Prostate gland (tissue), 2 donors: ENCODE measurements around the gene DDOST. TPM values are rescaled to one million over a fixed set of nuclear protein-coding genes. Genes with fewer than 3 reads are reported as not detected.
"Not testable (repeated sequence)": the region's sequence is repeated elsewhere in the genome, so short reads cannot be mapped to it uniquely, and the experiment has no call there.

ENCODE experiments used
- DNase-seq: peaks from one replicate; pipeline ENCODE4 v3.0.0-alpha.2; 2019; ENCODE audit warnings: low spot score
- H3K27ac ChIP-seq, 2 donors: fragments of 200-600 bp; sonication (generic); 2 replicates each; pipeline ENCODE4 v1.5.1; 2017 to 2019
- H3K27me3 ChIP-seq: fragments of 200-600 bp; sonication (generic); replicated peaks from 2 replicates; pipeline ENCODE4 v1.5.1; 2019; ENCODE audit not compliant: insufficient read depth
- H3K36me3 ChIP-seq, 2 donors: fragments of 200-600 bp; sonication (generic); 1 replicate in 1 of 2; 2 replicates in 1 of 2; pipeline versions ENCODE4 v1.5.1 to v1.8.1; 2017 to 2019
- H3K4me1 ChIP-seq: fragments of 200-600 bp; sonication (generic); replicated peaks from 2 replicates; pipeline ENCODE4 v1.5.1; 2019
- H3K4me3 ChIP-seq, 2 donors: fragments of 200-600 bp; sonication (generic); 2 replicates each; pipeline ENCODE4 v1.5.1; 2017 to 2019
- H3K9me3 ChIP-seq: fragments of 200-600 bp; sonication (generic); 2 replicates; pipeline ENCODE4 v1.5.1; 2017
- POLR2A ChIP-seq: fragments of 450-650 bp; IDR thresholded peaks from one replicate; pipeline ENCODE4 v1.6.1; 2016; ENCODE audit warnings: antibody characterized with exemption, mild to moderate bottlenecking
- POLR2AphosphoS5 ChIP-seq: sonication (generic); formaldehyde crosslinking; IDR thresholded peaks from one replicate; pipeline ENCODE4 v1.6.1; 2017; ENCODE audit warnings: antibody characterized with exemption
- WGBS: methylation state at CpG from one replicate; pipeline ENCODE4 v1.1.5; 2018; 5-methylcytosine and 5-hydroxymethylcytosine counted together
- intact Hi-C: fragments of 100-400 bp; cut with DNase I; formaldehyde crosslinking; loops from one replicate; pipeline ENCODE4 v1.14.2; 2022
- total RNA-seq, 2 donors: library from RNA; depleted of rRNA; stranded (reverse); fragments of >200 nt; gene quantifications; one replicate each; pipeline ENCODE4 v1.1.0, GENCODE V29; 2016
- TF ChIP-seq, protein P1 (sequence below), 4 experiments: fragments of 200-600 bp in 2 of 4; fragments of 450-650 bp in 2 of 4; sonication (generic) in 2 of 4; IDR thresholded peaks; 1 replicate in 3 of 4; 2 replicates in 1 of 4; pipeline ENCODE4 v1.5.1; 2016 to 2019; ENCODE audit warnings: antibody characterized with exemption in 4 of 4, mild to moderate bottlenecking in 2 of 4, moderate library complexity in 2 of 4

The DDOST gene
- total RNA-seq, 2 donors from 2014 or later: 223 to 264 TPM

- no peaks in the 10 kb centered on the region for H3K9me3 ChIP-seq
- 75% methylated on average over 24 of the region's 24 CpGs for WGBS
- intact Hi-C loops: no loop called here
- no peak for DNase-seq
- H3K36me3 ChIP-seq: no peaks in the 10 kb centered on the region
- TF ChIP-seq, protein P1, sequence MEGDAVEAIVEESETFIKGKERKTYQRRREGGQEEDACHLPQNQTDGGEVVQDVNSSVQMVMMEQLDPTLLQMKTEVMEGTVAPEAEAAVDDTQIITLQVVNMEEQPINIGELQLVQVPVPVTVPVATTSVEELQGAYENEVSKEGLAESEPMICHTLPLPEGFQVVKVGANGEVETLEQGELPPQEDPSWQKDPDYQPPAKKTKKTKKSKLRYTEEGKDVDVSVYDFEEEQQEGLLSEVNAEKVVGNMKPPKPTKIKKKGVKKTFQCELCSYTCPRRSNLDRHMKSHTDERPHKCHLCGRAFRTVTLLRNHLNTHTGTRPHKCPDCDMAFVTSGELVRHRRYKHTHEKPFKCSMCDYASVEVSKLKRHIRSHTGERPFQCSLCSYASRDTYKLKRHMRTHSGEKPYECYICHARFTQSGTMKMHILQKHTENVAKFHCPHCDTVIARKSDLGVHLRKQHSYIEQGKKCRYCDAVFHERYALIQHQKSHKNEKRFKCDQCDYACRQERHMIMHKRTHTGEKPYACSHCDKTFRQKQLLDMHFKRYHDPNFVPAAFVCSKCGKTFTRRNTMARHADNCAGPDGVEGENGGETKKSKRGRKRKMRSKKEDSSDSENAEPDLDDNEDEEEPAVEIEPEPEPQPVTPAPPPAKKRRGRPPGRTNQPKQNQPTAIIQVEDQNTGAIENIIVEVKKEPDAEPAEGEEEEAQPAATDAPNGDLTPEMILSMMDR (IDR thresholded peaks at IDR 0.05): no peak
- TF ChIP-seq POLR2AphosphoS5 (no peak), POLR2A (no peak)
- no peaks in the 10 kb centered on the region for H3K4me1 ChIP-seq
- no peaks in the 10 kb centered on the region for H3K27me3 ChIP-seq
- no peak overlapping the region for H3K4me3 ChIP-seq
- H3K27ac ChIP-seq: no peak overlapping the region
These were observed 21.5 kb upstream of the DDOST start for GRCh38 chr1:20682571-20683236.

DNA sequence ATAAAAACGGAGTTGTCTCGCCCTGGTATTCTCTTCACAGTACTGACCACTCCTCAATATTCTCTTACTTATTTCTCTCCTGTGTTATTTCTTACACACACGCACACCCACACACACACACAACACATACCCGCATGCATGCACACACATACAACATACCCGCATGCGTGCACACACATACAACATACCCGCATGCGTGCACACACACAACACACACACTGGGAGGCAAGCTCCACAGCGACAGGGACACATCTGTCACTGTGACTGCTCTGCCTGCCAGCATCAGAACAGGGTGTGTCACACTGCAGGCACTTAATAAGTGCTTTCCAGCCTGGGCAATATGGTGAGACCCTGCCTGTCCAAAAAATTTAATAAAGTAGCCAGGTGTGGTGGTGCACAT is 20.8 kb upstream of the DDOST start:
- H3K27me3 ChIP-seq: no peaks in the 10 kb centered on the region
- H3K36me3 ChIP-seq: no peaks in the 10 kb centered on the region
- no peak overlapping the region for H3K4me3 ChIP-seq
- TF ChIP-seq POLR2AphosphoS5 (no peak), POLR2A (no peak)
- TF ChIP-seq, protein P1 (IDR thresholded peaks at IDR 0.05): no peak
- no peaks in the 10 kb centered on the region for H3K9me3 ChIP-seq
- no peak overlapping the region for H3K27ac ChIP-seq
- 92% methylated on average over 9 of the region's 9 CpGs for WGBS
- no peaks in the 10 kb centered on the region for H3K4me1 ChIP-seq
- intact Hi-C loops: no loop called here
- DNase-seq: no peak

DNA sequence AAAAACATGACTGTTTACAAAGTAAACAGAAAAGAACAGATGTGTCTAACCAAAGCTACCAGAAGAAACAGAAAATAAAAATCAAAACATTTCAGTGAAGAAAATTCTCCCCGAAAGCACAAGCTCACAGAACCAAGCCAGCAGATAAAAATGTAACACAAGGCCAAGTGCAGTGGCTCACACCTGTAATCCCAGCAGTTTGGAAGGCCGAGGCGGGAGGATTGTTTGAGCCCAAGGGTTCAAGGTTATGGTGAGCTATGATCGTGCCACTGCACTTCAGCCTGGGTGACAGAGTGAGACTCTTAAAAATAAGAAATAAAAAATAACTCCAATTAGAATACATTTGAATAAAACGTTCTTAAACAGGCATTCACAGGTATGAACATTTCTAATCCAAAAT is 19.1 kb upstream of the DDOST start:
- DNase-seq: no peak
- TF ChIP-seq, protein P1 (IDR thresholded peaks at IDR 0.05): no peak
- no peak for TF ChIP-seq POLR2AphosphoS5
- no peak for TF ChIP-seq POLR2A
- intact Hi-C loops: no loop called here
- H3K4me1 ChIP-seq: no peaks in the 10 kb centered on the region
- H3K27ac ChIP-seq: no peak overlapping the region
- H3K36me3 ChIP-seq: no peaks in the 10 kb centered on the region
- H3K27me3 ChIP-seq: no peaks in the 10 kb centered on the region
- H3K4me3 ChIP-seq: no peak overlapping the region
- WGBS: 75% methylated on average over 5 of the region's 5 CpGs
- H3K9me3 ChIP-seq: no peaks in the 10 kb centered on the region

GRCh38 chr1:20678599-20678998 is 17.4 kb upstream of the DDOST start:
- Histone ChIP-seq H3K9me3 (no peaks in the 10 kb centered on the region), H3K36me3 (no peaks in the 10 kb centered on the region), H3K4me1 (no peaks in the 10 kb centered on the region), H3K4me3 (no peak overlapping the region), H3K27me3 (no peaks in the 10 kb centered on the region), H3K27ac (no peak overlapping the region)
- intact Hi-C loops: no loop called here
- no peak for TF ChIP-seq POLR2A
- TF ChIP-seq POLR2AphosphoS5: no peak
- TF ChIP-seq, protein P1 (IDR thresholded peaks at IDR 0.05): no peak
- no peak for DNase-seq
- WGBS: 69% methylated on average over 6 of the region's 6 CpGs

DNA sequence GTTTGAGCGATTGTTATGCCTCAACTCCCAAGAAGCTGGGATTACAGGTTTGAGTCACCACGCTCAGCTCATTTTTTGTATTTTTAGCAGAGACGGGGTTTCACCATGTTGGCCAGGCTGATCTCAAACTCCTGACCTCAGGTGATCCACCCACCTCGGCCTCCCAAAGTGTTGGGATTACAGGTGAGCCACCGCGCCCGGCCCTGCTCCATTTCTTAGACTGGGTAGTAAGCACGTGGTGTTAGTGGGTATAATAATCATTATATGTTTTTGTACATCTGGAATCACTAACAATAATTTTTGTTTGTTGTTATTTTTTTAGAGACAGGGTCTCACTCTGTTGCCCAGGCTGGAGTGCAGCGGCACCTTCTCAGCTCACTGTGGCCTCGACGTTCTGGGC is 12.5 kb upstream of the DDOST start:
- H3K27me3 ChIP-seq, intact Hi-C loops, H3K4me1 ChIP-seq, H3K9me3 ChIP-seq, DNase-seq, H3K36me3 ChIP-seq, H3K4me3 ChIP-seq, H3K27ac ChIP-seq: not testable (repeated sequence)
- WGBS: 90% methylated on average over 11 of the region's 11 CpGs
